ENCODE measurements around the gene SLC22A4.

- TF ChIP-seq POLR2A (IDR thresholded peaks at IDR 0.05) (no peak), CTCF (IDR thresholded peaks at IDR 0.05) (no peak)
Observed at GRCh38 chr5:132362086-132362485, 67.9 kb downstream of the SLC22A4 start.
